SJSA1 (cell line): ENCODE measurements around the gene TTLL13. TPM values are rescaled to one million over a fixed set of nuclear protein-coding genes. Genes with fewer than 3 reads are reported as not detected.
A peak's percentile ranks its signal among the peaks of the same experiment; 100 is the strongest.
"Not testable (repeated sequence)": the region's sequence is repeated elsewhere in the genome, so short reads cannot be mapped to it uniquely, and the experiment has no call there.

Experiments used
- DNase-seq, 2 experiments: peaks; one replicate each; pipeline ENCODE4 v3.0.0-alpha.2; 2015 to 2020; ENCODE audit warnings: low spot score in 2 of 2, low read depth in 1 of 2
- H3K27ac ChIP-seq: fragments of 250-450 bp; sonication (Bioruptor Pico); 2 replicates; pipeline ENCODE4 v1.5.1; 2020; ENCODE audit warnings: mild to moderate bottlenecking, moderate library complexity
- H3K27me3 ChIP-seq: fragments of 250-450 bp; sonication (Bioruptor Pico); replicated peaks from 2 replicates; pipeline ENCODE4 v1.5.1; 2020; ENCODE audit warnings: mild to moderate bottlenecking, moderate library complexity
- H3K36me3 ChIP-seq: fragments of 250-450 bp; sonication (Bioruptor Pico); 2 replicates; pipeline ENCODE4 v1.5.1; 2020; ENCODE audit warnings: mild to moderate bottlenecking
- H3K4me1 ChIP-seq: fragments of 250-450 bp; sonication (Bioruptor Pico); replicated peaks from 2 replicates; pipeline ENCODE4 v1.6.1; 2021; ENCODE audit warnings: mild to moderate bottlenecking
- H3K4me3 ChIP-seq: fragments of 250-450 bp; sonication (Bioruptor Pico); 2 replicates; pipeline ENCODE4 v1.5.1; 2020; ENCODE audit warnings: mild to moderate bottlenecking
- H3K9me3 ChIP-seq: fragments of 250-450 bp; sonication (Bioruptor Pico); replicated peaks from 2 replicates; pipeline ENCODE4 v1.5.1; 2020; ENCODE audit warnings: mild to moderate bottlenecking
- total RNA-seq: library from RNA; depleted of rRNA; stranded (reverse); fragments of >200 nt; shearing (Covaris generic); gene quantifications from 2 replicates; pipeline ENCODE4 v1.2.3, GENCODE V29; 2014

TTLL13 gene
- total RNA-seq, 1 experiment from 2014 or later: not detected

DNA sequence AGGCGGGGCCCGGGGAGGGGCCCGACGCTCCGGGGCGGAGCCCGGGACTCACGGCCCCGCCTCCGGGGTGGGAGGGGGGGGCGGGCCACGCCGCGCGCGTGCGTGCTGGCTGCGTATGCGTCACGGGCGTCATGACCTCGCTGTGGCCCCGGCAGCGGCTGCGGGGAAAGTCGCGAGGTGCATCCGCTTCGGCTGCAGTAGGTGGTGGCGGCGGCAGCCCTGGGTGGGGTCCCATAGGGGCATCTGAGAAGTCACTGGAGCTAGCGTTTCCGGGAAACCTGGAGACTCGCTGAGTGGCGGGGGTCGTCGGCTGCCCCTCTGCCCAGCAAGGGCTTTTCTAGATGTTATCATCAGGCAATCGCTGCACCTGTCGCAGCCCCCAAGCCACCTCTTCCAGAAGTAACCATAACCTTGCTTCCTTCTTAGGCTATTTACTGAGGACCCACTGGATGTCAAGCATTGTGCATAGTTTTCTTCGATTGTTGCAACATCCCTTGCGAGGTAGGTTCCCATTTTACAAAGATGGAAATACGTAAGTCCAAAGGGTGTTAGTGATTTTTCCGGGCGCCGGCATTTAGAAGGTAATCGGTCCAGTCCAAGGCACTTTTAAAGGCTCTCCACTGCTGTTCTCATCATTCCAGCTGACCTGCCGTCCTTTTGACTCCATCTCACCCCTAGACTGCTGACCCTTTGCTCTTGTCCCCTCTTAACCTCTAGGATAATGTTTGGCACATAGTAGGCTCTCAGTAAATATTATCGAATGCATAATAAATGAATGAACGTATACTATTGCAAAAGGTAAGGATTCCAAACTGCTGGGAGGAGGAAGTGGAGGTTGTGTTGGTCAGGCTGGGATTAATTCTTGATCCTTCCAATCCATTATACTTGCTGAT, 15.0 kb upstream of the TTLL13 start, which contains the start of gene GDPGP1:
GDPGP1 (plus strand) TSS at position 114 of the 893 bp plus-strand sequence. CDS start 6,700 bp downstream, outside the sequence.
- H3K27ac ChIP-seq: peak within 1 kb of the TSS; percentile 59
- peaks cover 37% of the 10 kb centered on the region for H3K36me3 ChIP-seq
- H3K4me1 ChIP-seq: peaks cover 23% of the 10 kb centered on the region
- H3K4me3 ChIP-seq: peak within 1 kb of the TSS; percentile 83
- no peaks in the 10 kb centered on the region for H3K27me3 ChIP-seq
- no peak for DNase-seq
- H3K9me3 ChIP-seq: no peaks in the 10 kb centered on the region

DNA sequence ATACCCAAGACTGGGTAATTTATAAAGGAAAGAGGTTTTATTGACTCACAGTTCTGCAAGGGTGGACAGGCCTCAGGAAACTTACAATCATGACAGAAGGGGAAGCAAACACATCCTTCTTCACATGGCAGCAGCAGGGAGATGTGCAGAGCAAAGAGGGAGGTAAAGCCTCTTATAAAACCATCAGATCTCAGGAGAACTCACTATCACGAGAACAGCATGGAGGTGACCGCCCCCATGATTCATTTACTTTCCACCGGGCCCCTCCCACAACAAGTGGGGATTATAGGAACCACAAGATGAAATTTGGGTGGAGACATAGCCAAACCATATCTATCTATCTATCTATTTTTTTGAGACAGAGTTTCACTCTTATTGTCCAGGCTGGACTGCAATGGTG, 10.0 kb upstream of the TTLL13 start:
- H3K27ac ChIP-seq: no peak overlapping the region
- no peaks in the 10 kb centered on the region for H3K9me3 ChIP-seq
- H3K4me1 ChIP-seq: peaks cover 3% of the 10 kb centered on the region
- no peaks in the 10 kb centered on the region for H3K27me3 ChIP-seq
- H3K4me3 ChIP-seq: no peak overlapping the region
- 0 out of 2 replicates have a peak, but pooled peaks cover 9% of the 10 kb centered on the region for H3K36me3 ChIP-seq
- DNase-seq: no peak

DNA sequence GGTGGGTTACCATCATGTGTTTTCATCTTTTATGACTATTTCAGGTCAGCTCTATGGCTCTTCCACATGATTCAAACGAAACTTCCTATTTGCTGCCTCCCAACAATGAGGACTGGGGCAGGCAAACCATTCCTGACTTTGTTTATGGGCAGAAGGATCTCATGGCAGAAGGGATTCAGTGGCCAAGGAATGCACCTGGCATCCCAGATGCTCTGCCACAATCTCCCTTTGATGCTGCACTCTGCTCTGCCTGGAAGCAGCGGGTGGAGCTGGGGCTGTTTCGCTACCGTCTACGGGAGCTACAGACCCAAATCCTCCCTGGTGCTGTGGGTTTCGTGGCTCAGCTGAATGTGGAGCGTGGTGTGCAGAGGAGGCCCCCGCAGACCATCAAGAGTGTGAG, 8.5 kb upstream of the TTLL13 start:
- Histone ChIP-seq H3K36me3 (0 out of 2 replicates have a peak, but pooled peaks cover 9% of the 10 kb centered on the region), H3K4me3 (no peak overlapping the region), H3K27me3 (no peaks in the 10 kb centered on the region), H3K4me1 (no peaks in the 10 kb centered on the region), H3K27ac (no peak overlapping the region), H3K9me3 (no peaks in the 10 kb centered on the region)
- no peak for DNase-seq

DNA sequence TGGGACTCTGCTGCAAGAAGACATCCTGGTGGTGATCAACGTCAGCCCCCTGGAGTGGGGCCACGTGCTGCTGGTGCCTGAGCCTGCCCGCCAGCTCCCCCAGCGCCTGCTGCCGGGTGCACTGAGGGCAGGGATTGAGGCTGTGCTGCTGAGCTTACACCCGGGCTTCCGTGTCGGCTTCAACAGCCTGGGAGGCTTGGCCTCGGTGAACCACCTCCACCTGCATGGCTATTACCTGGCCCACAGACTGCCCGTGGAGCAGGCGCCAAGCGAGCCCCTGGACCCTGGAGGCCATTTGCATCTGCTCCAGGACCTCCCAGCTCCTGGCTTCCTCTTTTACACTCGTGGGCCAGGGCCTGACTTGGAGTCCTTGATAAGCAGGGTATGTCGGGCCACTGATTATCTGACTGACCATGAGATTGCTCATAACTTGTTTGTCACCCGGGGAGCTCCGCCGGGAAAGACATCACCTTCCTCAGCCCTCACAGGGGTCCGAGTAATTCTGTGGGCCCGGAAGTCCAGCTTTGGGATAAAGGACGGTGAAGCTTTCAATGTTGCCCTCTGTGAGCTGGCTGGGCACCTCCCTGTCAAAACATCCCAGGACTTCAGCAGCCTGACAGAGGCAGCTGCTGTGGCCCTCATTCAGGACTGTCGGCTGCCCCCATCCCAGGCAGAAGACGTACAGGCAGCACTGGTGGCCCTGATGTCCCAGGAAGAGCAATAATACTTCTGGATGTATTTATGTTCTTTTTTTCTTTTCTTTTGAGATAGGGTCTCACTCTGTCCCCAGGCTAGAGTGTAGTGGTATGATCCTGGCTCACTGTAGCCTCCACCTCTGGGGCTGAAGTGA, 7.8 kb upstream of the TTLL13 start:
- Histone ChIP-seq H3K36me3 (0 out of 2 replicates have a peak, but pooled peaks cover 9% of the 10 kb centered on the region), H3K9me3 (no peaks in the 10 kb centered on the region), H3K4me3 (no peak overlapping the region), H3K27ac (no peak overlapping the region), H3K4me1 (no peaks in the 10 kb centered on the region), H3K27me3 (no peaks in the 10 kb centered on the region)
- DNase-seq: no peak

DNA sequence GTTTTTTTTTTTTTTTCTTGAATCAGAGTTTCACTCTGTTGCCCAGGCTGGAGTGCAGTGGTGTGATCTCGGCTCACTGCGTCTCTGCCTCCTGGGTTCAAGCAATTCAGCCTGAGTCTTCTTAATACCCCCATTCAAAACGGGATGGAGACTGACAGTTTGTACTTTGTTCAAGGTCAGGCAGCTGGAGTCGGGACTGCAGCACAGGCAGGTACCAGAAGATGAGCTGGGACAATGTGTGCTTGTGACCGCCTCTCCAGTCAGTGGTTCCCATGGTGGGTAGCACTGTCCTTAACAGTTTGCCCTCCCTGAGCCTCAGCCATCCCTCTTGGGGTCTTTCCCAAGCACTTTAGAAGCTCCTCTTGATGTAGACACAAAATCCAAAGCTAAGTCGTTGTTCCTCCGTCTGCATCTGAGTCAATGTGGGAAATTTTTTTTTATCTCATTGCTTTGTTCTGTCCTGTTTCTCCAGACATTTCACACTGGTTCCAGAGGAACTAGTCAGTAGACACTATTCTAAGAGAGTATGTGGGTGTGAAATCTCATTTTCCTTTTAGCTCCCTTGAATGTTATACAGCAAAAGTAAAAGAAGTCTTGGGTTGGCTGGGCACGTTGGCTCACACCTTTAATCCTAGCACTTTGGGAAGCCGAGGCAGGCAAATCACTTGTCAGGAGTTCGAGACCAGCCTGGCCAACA, 5.3 kb upstream of the TTLL13 start:
- H3K4me1 ChIP-seq: peaks cover 3% of the 10 kb centered on the region; the same call in 1 of the 2 replicates
- no peak for DNase-seq
- H3K9me3 ChIP-seq: no peaks in the 10 kb centered on the region
- no peaks in the 10 kb centered on the region for H3K27me3 ChIP-seq
- H3K27ac ChIP-seq: no peak overlapping the region
- H3K4me3 ChIP-seq: no peak overlapping the region
- H3K36me3 ChIP-seq: 0 out of 2 replicates have a peak, but pooled peaks cover 5% of the 10 kb centered on the region

DNA sequence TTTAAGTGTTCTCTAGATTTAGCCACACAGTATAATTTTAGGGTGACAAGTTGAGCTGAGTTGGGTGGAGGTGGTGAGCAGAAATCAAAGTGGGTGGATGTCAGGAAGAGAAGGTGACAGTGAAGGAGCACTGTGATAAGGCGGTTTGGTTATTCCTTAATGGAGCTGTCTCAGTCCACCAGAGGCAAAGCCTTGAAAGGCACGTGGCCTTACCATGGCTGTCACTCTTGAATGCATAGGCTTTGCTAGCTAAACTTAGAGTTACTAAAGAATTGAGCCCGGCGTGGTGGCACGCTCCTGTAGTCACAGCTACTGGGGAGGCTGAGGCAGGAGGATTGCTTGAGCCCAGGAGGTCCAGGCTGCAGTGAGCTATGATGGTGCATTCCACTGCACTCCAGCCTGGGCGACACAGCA, 560 bp upstream of the TTLL13 start:
- Histone ChIP-seq H3K27ac (no peak overlapping the region), H3K9me3 (no peaks in the 10 kb centered on the region), H3K4me3 (no peak overlapping the region; the same call in 1 of the 2 replicates), H3K4me1 (peaks cover 9% of the 10 kb centered on the region; the same call in 1 of the 2 replicates), H3K27me3 (no peaks in the 10 kb centered on the region), H3K36me3 (no peaks in the 10 kb centered on the region)
- no peak for DNase-seq

DNA sequence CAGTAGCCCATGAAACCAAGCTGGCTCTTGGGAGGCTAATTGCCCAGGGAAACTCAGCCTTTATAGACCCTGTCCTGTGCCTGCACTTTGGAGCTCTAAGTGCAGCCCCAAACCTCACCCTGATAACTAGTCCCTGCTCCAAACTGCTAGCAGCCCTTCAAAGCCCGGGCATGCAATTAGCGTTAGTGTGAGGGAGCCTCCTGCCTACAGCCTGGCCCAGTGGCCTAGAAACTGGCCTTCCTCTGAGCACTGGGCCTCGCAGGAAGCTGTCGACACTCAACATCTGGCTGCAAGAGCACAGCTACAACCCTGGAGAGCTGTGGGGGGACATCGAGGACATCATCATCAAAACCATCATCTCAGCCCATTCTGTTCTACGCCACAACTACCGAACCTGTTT, 8.4 kb downstream of the TTLL13 start:
- Histone ChIP-seq H3K36me3 (no peaks in the 10 kb centered on the region), H3K9me3 (no peaks in the 10 kb centered on the region), H3K27me3 (no peaks in the 10 kb centered on the region), H3K27ac (no peak overlapping the region), H3K4me1 (peaks cover 10% of the 10 kb centered on the region), H3K4me3 (no peak overlapping the region)
- DNase-seq: no peak

DNA sequence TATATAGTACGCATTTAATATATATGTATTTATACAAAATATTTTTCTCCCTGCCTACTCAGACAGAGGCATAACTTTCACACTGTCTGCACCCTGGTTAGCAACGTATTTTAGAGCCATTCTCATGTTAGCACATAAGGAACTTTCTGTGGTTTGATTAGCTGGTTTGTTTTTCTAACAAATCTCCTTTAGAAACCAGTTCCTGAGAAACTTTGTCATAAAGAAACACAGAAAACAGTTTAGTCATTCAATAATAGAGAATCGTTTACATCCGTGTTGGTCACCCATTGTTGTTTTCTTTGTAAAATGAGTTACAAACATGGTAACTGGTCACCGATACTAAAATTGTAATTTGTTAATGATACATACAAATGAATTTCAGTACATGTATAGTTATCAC, 10.2 kb downstream of the TTLL13 start:
- Histone ChIP-seq H3K4me3 (no peak overlapping the region), H3K27me3 (no peaks in the 10 kb centered on the region), H3K27ac (no peak overlapping the region; the same call in 1 of the 2 replicates), H3K9me3 (no peaks in the 10 kb centered on the region), H3K4me1 (peaks cover 13% of the 10 kb centered on the region), H3K36me3 (no peaks in the 10 kb centered on the region)
- peak in 1 of 2 experiments; percentile 43 for DNase-seq

DNA sequence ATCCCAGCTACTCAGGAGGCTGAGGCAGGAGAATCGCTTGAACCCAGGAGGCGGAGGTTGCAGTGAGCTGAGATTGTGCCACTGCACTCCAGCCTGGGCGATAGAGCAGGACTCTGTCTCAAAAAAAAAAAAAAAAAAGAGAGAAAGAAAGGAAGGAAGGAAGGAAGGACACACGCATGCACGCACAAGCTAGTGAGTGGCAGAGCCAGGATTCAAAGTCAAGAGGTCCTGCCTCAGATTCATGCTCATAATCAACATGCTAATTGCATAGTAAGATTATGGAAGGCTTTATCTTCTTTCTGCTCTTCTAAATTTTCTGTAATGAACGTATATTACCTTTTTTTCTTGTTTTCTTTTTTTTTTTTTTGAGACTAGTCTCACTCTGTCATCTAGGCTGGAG, 11.4 kb downstream of the TTLL13 start:
- not testable (repeated sequence) for H3K4me3 ChIP-seq, H3K27me3 ChIP-seq, H3K27ac ChIP-seq, H3K36me3 ChIP-seq, H3K9me3 ChIP-seq, DNase-seq
- H3K4me1 ChIP-seq: peaks cover 22% of the 10 kb centered on the region

DNA sequence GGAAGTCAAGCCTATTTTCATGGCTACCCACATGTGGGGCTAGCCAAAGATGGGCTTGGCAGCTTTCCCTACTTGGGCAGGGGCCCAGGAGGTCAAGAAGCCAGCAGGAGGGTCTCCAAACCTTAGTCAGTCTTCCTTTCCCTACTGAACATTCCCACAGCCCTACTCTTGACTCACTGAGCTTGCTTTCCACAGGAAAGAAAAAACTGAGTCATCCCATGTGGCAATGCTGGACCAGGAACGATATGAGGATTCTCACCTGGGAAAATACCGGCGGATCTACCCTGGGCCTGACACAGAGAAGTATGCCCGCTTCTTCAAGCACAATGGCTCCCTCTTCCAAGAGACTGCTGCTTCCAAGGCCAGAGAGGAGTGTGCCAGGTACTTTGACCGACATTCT, 12.5 kb downstream of the TTLL13 start:
- Histone ChIP-seq H3K27me3 (no peaks in the 10 kb centered on the region), H3K9me3 (no peaks in the 10 kb centered on the region), H3K4me1 (peaks cover 24% of the 10 kb centered on the region), H3K4me3 (no peak overlapping the region), H3K27ac (no peak overlapping the region), H3K36me3 (peaks cover 3% of the 10 kb centered on the region)
- no peak for DNase-seq

DNA sequence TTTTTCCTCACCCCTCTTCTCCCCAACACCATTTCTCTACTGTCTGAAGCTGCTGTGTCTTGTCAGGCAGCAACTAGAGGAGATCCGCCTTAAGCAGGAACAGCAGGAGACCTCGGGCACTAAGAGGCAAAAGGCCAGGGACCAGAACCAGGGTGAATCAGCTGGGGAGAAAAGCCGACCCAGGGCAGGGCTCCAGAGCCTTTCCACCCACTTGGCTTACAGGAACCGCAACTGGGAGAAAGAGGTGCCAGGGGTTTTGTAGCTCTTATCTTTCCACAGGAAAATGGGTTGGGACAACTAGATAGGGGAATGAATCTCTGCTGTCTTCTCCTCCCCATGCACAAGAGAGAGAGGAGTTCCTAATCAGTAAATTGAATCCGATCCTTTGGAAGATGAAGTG, 13.1 kb downstream of the TTLL13 start:
- no peak for DNase-seq
- peaks cover 30% of the 10 kb centered on the region for H3K4me1 ChIP-seq
- H3K27ac ChIP-seq: no peak overlapping the region
- no peaks in the 10 kb centered on the region for H3K9me3 ChIP-seq
- H3K4me3 ChIP-seq: no peak overlapping the region
- no peaks in the 10 kb centered on the region for H3K27me3 ChIP-seq
- H3K36me3 ChIP-seq: peaks cover 9% of the 10 kb centered on the region

DNA sequence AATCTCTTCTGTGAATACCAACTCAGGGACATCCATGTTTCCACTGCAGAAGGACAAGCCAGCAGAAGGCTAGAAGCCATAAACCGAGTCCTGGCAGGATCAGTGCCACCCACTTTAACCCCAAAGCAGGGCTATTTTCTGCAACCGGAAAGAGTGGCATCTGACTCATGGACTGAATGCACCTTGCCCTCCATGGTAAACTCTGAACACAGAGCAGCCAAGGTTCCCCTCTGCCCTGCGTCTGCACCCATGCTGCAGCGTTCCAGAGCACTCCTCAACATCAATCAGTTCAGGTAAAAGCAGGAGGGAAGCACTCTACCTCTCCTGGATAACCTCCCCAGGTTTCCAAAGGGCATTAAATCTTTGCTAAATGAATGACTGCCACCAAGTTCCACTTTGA, 15.3 kb downstream of the TTLL13 start:
- Histone ChIP-seq H3K27me3 (no peaks in the 10 kb centered on the region), H3K9me3 (no peaks in the 10 kb centered on the region), H3K27ac (peak overlapping the region; percentile 94; the same call in 1 of the 2 replicates), H3K4me3 (peak overlapping the region; percentile 81), H3K4me1 (peaks cover 31% of the 10 kb centered on the region), H3K36me3 (peaks cover 21% of the 10 kb centered on the region)
- DNase-seq: no peak
